Kidney epithelial cell (primary cell): Measurements from ENCODE around the gene THSD4. TPM values are rescaled to one million over a fixed set of nuclear protein-coding genes. Genes with fewer than 3 reads are reported as not detected.

Source experiments
- DNase-seq: peaks from one replicate; pipeline ENCODE4 v3.0.0-alpha.2; 2010; ENCODE audit warnings: low read depth
- H3K27me3 ChIP-seq: 2 replicates; pipeline ENCODE4 v1.6.0; 2011; ENCODE audit warnings: low read length; ENCODE audit not compliant: control insufficient read depth, insufficient read depth
- H3K36me3 ChIP-seq: 2 replicates; pipeline ENCODE4 v1.5.1; 2011; ENCODE audit warnings: low read length; ENCODE audit not compliant: control insufficient read depth, insufficient read depth
- H3K4me3 ChIP-seq: 2 replicates; pipeline ENCODE4 v1.5.1; 2011; ENCODE audit warnings: low read depth, mild to moderate bottlenecking, control low read depth, low read length
- CTCF ChIP-seq: IDR thresholded peaks from 2 replicates; pipeline ENCODE4 v1.5.1; 2011; ENCODE audit warnings: mild to moderate bottlenecking, moderate library complexity, low read length, control low read depth, inconsistent platforms; ENCODE audit not compliant: insufficient read depth, poor library complexity, severe bottlenecking
- total RNA-seq: library from RNA; depleted of rRNA; stranded (reverse); fragments of >200 nt; gene quantifications from 2 replicates; pipeline ENCODE4 v1.2.3, GENCODE V29; 2015

The THSD4 gene
- total RNA-seq, 1 donor from 2014 or later, result 17.7 TPM

DNA sequence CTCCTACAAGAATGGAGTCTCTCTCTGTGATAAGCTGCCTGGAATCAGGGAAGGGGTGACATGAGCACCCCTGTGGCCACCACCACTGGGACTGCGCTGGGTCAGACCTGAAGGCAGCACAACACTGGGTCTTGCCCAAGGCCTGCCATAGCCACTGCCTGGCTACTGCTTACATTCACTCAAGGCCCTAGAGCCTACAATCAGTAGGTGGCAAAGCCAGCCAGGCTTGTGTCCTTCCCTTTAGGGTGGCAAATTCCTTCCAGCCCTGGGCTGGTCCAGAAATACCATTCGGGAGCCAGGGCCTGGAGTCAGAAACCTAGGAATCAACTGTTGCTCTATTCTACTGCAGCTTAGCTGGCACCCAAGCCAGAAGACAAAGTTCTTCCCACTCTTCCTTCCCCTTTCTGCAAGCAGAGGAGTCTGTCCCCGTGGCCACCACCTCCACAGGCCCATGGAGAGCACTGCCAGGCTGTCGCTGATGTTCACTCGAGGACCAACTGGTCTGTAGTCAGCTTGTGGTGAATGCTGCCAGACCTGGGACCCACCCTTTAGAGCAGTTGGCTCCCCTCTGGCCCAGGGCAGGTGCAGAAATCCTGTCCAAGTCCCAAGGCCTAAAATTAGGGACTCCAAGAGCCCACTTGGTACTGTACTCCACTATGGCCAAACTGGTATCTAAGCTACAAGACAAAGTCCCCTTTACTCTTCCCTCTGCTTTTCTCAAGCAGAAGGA, 307.4 kb downstream of the THSD4 start:
- no peaks in the 10 kb centered on the region for H3K36me3 ChIP-seq
- TF ChIP-seq CTCF, result no peak

DNA sequence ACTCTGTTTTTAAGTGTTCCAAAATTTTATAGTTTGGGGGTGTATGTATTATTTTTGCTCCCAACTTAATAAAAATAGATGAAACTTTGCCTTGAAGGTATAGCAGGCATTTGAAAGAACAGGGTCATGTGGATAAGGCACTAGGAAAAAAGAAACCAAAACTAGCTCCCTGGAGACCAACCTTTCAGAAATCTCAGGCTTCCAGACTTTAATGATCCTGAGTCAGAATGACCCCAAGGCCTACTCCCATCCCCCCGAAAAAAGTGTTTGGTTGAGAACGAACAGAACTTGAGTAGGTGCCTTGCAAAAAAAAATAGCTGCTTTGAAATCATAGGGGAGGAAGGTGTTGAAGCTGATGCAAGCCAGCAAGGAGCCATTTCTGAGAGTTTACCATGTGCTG, 309.5 kb downstream of the THSD4 start:
- DNase-seq, result no peak
- H3K4me3 ChIP-seq, result no peak overlapping the region
- no peaks in the 10 kb centered on the region for H3K27me3 ChIP-seq
- TF ChIP-seq CTCF, result no peak
- no peaks in the 10 kb centered on the region for H3K36me3 ChIP-seq

More for the DNA sequence above, 307.4 kb downstream of the THSD4 start:
- Histone ChIP-seq H3K4me3 (no peak overlapping the region), H3K27me3 (no peaks in the 10 kb centered on the region)
- no peak for DNase-seq

- H3K36me3 ChIP-seq, result no peaks in the 10 kb centered on the region
- H3K27me3 ChIP-seq, result no peaks in the 10 kb centered on the region
- H3K4me3 ChIP-seq, result no peak overlapping the region
- TF ChIP-seq CTCF, result no peak
- DNase-seq, result no peak
These were observed 310.1 kb downstream of the THSD4 start for GRCh38 chr15:71425388-71425787.

DNA sequence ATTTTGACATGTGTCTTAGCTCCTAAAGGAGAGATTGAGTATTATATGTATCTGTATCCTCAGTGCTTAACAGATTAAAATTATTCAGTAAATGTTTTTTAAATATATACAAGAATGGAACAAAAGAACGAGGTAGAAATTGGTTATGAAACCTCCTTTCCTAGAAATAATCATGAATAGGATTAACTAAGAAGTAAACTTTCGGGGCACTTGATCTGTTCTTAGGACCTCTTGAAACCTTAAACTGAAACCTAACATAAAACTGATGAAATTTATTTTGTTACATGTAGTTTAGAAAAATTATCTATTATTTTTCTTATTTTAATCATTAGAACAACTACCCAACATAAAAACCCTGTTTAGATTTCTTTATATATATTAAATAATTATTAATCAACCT, 311.5 kb downstream of the THSD4 start:
- H3K4me3 ChIP-seq, result no peak overlapping the region
- no peak for DNase-seq
- no peaks in the 10 kb centered on the region for H3K36me3 ChIP-seq
- no peaks in the 10 kb centered on the region for H3K27me3 ChIP-seq
- TF ChIP-seq CTCF, result no peak

DNA sequence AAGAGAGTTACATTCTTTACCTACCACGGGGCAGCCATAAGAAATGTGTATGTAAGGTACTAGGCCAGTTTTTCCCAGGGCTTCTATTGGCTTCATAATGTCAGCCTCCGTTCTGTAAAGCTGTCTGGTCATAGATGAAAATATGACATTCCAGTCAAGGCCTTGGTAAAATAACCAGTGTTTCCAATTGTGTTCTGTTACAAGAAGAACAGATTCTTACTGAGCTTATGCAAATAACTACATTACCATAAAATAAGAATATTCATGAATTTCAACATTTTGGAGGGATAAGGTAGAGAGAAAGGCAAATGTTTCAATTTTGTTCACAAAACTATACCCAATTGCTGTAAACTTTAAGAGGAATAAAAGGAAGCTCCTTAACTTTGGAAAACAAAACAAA, 315.5 kb downstream of the THSD4 start:
- no peaks in the 10 kb centered on the region for H3K27me3 ChIP-seq
- H3K36me3 ChIP-seq, result no peaks in the 10 kb centered on the region
- no peak overlapping the region for H3K4me3 ChIP-seq
- TF ChIP-seq CTCF, result no peak
- DNase-seq, result no peak
